Mesendoderm (in vitro differentiated cells): ENCODE results near the gene CFI.

Experiments
- DNase-seq: peaks from one replicate; pipeline ENCODE4 v3.0.0; 2013
- H2AK5ac ChIP-seq: 2 replicates; pipeline ENCODE4 v1.6.1; 2013; ENCODE audit warnings: low read length, inconsistent platforms
- H2BK120ac ChIP-seq: 2 replicates; pipeline ENCODE4 v1.6.1; 2013; ENCODE audit warnings: low read depth, mild to moderate bottlenecking, low read length, moderate library complexity, mixed read lengths
- H2BK15ac ChIP-seq: replicated peaks from 2 replicates; pipeline ENCODE4 v1.6.1; 2013; ENCODE audit warnings: low read depth, mild to moderate bottlenecking, moderate library complexity
- H2BK5ac ChIP-seq: 2 replicates; pipeline ENCODE4 v1.6.1; 2013; ENCODE audit warnings: low read length, inconsistent platforms
- H3K18ac ChIP-seq: 2 replicates; pipeline ENCODE4 v1.6.1; 2013; ENCODE audit warnings: mild to moderate bottlenecking, low read length, mixed read lengths
- H3K23ac ChIP-seq: one replicate; pipeline ENCODE4 v1.6.1; 2013; ENCODE audit warnings: low read length
- H3K27ac ChIP-seq: 2 replicates; pipeline ENCODE4 v1.5.1; 2013; ENCODE audit warnings: low read depth, mild to moderate bottlenecking, inconsistent platforms, low read length, moderate library complexity
- H3K27me3 ChIP-seq: 2 replicates; pipeline ENCODE4 v1.6.1; 2013; ENCODE audit warnings: low read length, control low read depth, mild to moderate bottlenecking, inconsistent platforms; ENCODE audit not compliant: insufficient read depth, poor library complexity
- H3K36me3 ChIP-seq: 2 replicates; pipeline ENCODE4 v1.6.1; 2013; ENCODE audit warnings: low read length, inconsistent platforms; ENCODE audit not compliant: control insufficient read depth, insufficient read depth
- H3K4ac ChIP-seq: one replicate; pipeline ENCODE4 v1.6.1; 2013; ENCODE audit warnings: low read depth, mild to moderate bottlenecking, low read length, moderate library complexity
- H3K4me1 ChIP-seq: 2 replicates; pipeline ENCODE4 v1.6.1; 2013; ENCODE audit warnings: low read depth, low read length, inconsistent platforms; ENCODE audit not compliant: control insufficient read depth
- H3K4me2 ChIP-seq: 2 replicates; pipeline ENCODE4 v1.6.1; 2013; ENCODE audit warnings: low read length
- H3K4me3 ChIP-seq: 2 replicates; pipeline ENCODE4 v1.5.1; 2013; ENCODE audit warnings: mild to moderate bottlenecking, low read length
- H3K56ac ChIP-seq: one replicate; pipeline ENCODE4 v1.6.1; 2013; ENCODE audit warnings: low read length
- H3K79me1 ChIP-seq: 2 replicates; pipeline ENCODE4 v1.6.1; 2013; ENCODE audit warnings: low read length, inconsistent platforms
- H3K79me2 ChIP-seq: 2 replicates; pipeline ENCODE4 v1.6.1; 2013; ENCODE audit warnings: mild to moderate bottlenecking, low read length; ENCODE audit not compliant: control insufficient read depth, insufficient read depth
- H3K9ac ChIP-seq: 2 replicates; pipeline ENCODE4 v1.6.1; 2013; ENCODE audit warnings: low read length, inconsistent platforms
- H4K5ac ChIP-seq: one replicate; pipeline ENCODE4 v1.6.1; 2013; ENCODE audit warnings: low read length
- H4K8ac ChIP-seq: one replicate; pipeline ENCODE4 v1.6.1; 2013; ENCODE audit warnings: low read depth, mild to moderate bottlenecking, control low read depth, low read length, moderate library complexity
- WGBS: extraction: QIAGEN DNeasy Blood & Tissue Kit; methylation state at CpG from one replicate; pipeline ENCODE4 v1.1.7; 2013; ENCODE audit warnings: low lambda C conversion rate, missing lambda C conversion rate; ENCODE audit not compliant: insufficient coverage; ENCODE audit errors: extremely low coverage; 5-methylcytosine and 5-hydroxymethylcytosine counted together

The CFI gene

GRCh38 chr4:109718759-109719158 lies 83.0 kb downstream of the CFI start:
- H2AK5ac ChIP-seq: no peak overlapping the region
- no peak for DNase-seq
- no peak overlapping the region for H2BK120ac ChIP-seq
- H3K36me3 ChIP-seq: no peaks in the 10 kb centered on the region
- H3K79me2 ChIP-seq: peaks cover 9% of the 10 kb centered on the region
- no peak overlapping the region for H3K56ac ChIP-seq
- H3K18ac ChIP-seq: no peak overlapping the region
- no peak overlapping the region for H3K4me2 ChIP-seq
- H2BK15ac ChIP-seq: no peak overlapping the region
- H4K8ac ChIP-seq: no peak overlapping the region
- no peak overlapping the region for H3K23ac ChIP-seq
- no peak overlapping the region for H4K5ac ChIP-seq
- H3K27me3 ChIP-seq: no peaks in the 10 kb centered on the region
- WGBS: no CpG with 5 or more reads among the region's 1 CpG
- no peak overlapping the region for H2BK5ac ChIP-seq
- no peaks in the 10 kb centered on the region for H3K4me1 ChIP-seq
- no peak overlapping the region for H3K4ac ChIP-seq
- H3K4me3 ChIP-seq: no peak overlapping the region
- no peak overlapping the region for H3K9ac ChIP-seq
- H3K27ac ChIP-seq: no peak overlapping the region
- peaks cover 4% of the 10 kb centered on the region for H3K79me1 ChIP-seq

DNA sequence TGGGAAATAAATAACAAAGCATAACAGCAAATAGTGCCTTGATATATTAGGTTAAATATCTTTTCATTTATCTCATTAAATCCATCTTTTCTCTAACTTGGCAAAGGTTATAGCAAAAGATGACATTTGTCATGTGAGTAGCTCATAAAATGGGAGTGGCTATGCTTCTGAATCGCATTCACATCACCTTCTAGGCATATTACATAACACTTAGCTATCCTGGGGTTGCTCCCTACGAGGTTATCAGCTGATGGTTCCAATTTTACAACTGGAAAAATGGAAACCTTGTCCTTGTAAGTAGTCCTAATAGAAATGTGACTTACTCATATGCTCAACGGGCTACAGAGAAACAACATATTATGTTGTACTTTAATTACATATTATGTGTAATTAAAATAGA lies 88.3 kb downstream of the CFI start:
- Histone ChIP-seq H2BK15ac (no peak overlapping the region), H3K4ac (no peak overlapping the region), H3K56ac (no peak overlapping the region), H3K9ac (no peak overlapping the region), H3K36me3 (no peaks in the 10 kb centered on the region), H2AK5ac (no peak overlapping the region), H3K18ac (no peak overlapping the region), H3K4me2 (no peak overlapping the region), H4K8ac (no peak overlapping the region), H3K4me1 (no peaks in the 10 kb centered on the region), H3K23ac (no peak overlapping the region), H3K79me1 (no peaks in the 10 kb centered on the region), H3K27me3 (no peaks in the 10 kb centered on the region), H3K79me2 (no peaks in the 10 kb centered on the region), H3K4me3 (no peak overlapping the region), H4K5ac (no peak overlapping the region), H2BK5ac (no peak overlapping the region), H2BK120ac (no peak overlapping the region), H3K27ac (no peak overlapping the region)
- no peak for DNase-seq
- no CpG with 5 or more reads among the region's 3 CpGs for WGBS

- no peak overlapping the region for H2BK15ac ChIP-seq
- H3K4ac ChIP-seq: no peak overlapping the region
- no peaks in the 10 kb centered on the region for H3K36me3 ChIP-seq
- no CpG with 5 or more reads among the region's 1 CpG for WGBS
- no peak for DNase-seq
- no peak overlapping the region for H3K27ac ChIP-seq
- no peak overlapping the region for H2BK5ac ChIP-seq
- H2AK5ac ChIP-seq: no peak overlapping the region
- no peak overlapping the region for H3K18ac ChIP-seq
- no peak overlapping the region for H2BK120ac ChIP-seq
- H3K56ac ChIP-seq: no peak overlapping the region
- no peak overlapping the region for H3K9ac ChIP-seq
- no peaks in the 10 kb centered on the region for H3K4me1 ChIP-seq
- H3K23ac ChIP-seq: no peak overlapping the region
- H3K4me2 ChIP-seq: no peak overlapping the region
- H3K4me3 ChIP-seq: no peak overlapping the region
- no peaks in the 10 kb centered on the region for H3K79me2 ChIP-seq
- no peak overlapping the region for H4K8ac ChIP-seq
- H4K5ac ChIP-seq: no peak overlapping the region
- no peaks in the 10 kb centered on the region for H3K79me1 ChIP-seq
- H3K27me3 ChIP-seq: no peaks in the 10 kb centered on the region
Observed at GRCh38 chr4:109708990-109709389, 92.8 kb downstream of the CFI start.

- Histone ChIP-seq H2AK5ac (no peak overlapping the region), H2BK5ac (no peak overlapping the region), H3K27ac (no peak overlapping the region), H4K8ac (no peak overlapping the region), H3K56ac (no peak overlapping the region), H3K4me2 (no peak overlapping the region), H2BK120ac (no peak overlapping the region), H4K5ac (no peak overlapping the region), H3K4me3 (no peak overlapping the region), H3K18ac (no peak overlapping the region), H3K4me1 (no peaks in the 10 kb centered on the region), H3K27me3 (no peaks in the 10 kb centered on the region), H3K4ac (no peak overlapping the region), H3K23ac (no peak overlapping the region), H2BK15ac (no peak overlapping the region), H3K79me2 (no peaks in the 10 kb centered on the region), H3K79me1 (no peaks in the 10 kb centered on the region), H3K36me3 (no peaks in the 10 kb centered on the region), H3K9ac (no peak overlapping the region)
- DNase-seq: no peak
- WGBS: no CpG with 5 or more reads among the region's 2 CpGs
Observed at GRCh38 chr4:109708435-109708834, 93.4 kb downstream of the CFI start.

DNA sequence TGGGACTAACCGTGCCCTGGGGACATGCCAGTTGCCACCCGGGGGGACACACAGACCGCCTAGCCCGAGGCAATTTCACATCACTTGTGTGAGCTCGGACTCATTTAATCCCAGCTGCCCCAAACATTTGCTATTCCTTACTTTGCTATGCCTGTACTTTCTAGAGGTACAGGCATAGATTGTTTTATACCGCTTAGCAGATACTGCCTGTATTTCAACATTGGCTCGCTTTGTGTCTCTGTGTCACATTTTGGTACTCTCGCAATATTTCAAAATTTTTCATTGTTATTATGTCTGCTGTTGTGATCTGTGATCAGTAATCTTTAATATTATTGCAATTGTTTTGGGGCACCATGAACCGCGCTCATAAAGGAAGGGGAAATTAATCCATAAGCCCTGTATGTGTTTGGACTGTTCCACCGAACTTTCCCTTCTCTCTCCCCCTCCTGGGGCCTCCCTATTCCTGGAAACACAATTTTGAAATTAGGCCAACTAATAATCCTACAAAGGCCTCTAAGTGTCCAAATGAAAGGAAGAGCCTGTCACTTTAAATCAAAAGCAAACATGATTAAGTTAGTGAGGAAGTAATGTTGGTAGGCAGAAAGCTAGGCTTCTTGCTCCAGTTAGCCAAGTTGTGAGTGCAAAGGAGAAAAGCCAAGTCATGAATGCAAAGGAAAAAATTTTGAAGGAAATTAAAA lies 98.0 kb downstream of the CFI start:
- H3K79me1 ChIP-seq: peaks cover 2% of the 10 kb centered on the region
- no peak overlapping the region for H3K27ac ChIP-seq
- H3K27me3 ChIP-seq: no peaks in the 10 kb centered on the region
- peak overlapping the region; percentile 71 for H3K9ac ChIP-seq
- H3K4me1 ChIP-seq: no peaks in the 10 kb centered on the region
- H3K4ac ChIP-seq: no peak overlapping the region
- peak overlapping the region; percentile 96 for H3K18ac ChIP-seq
- no peak for DNase-seq
- WGBS: no CpG with 5 or more reads among the region's 11 CpGs
- H2BK15ac ChIP-seq: no peak overlapping the region
- no peak overlapping the region for H2BK120ac ChIP-seq
- no peaks in the 10 kb centered on the region for H3K36me3 ChIP-seq
- H2BK5ac ChIP-seq: no peak overlapping the region
- H3K56ac ChIP-seq: peak overlapping the region; percentile 91
- H4K5ac ChIP-seq: no peak overlapping the region
- peak overlapping the region; percentile 46 for H3K4me2 ChIP-seq
- no peak overlapping the region for H4K8ac ChIP-seq
- H3K79me2 ChIP-seq: no peaks in the 10 kb centered on the region
- H3K23ac ChIP-seq: no peak overlapping the region
- peak overlapping the region; percentile 19 for H3K4me3 ChIP-seq
- H2AK5ac ChIP-seq: no peak overlapping the region
